GM19438 (cell line): ENCODE measurements around the gene PRKCZ.

Experiments
- ATAC-seq: cut with Tn5 transposase; IDR thresholded peaks from one replicate; pipeline ENCODE4 v1.9.1; 2021; ENCODE audit warnings: low read depth; ENCODE audit not compliant: unreplicated experiment

PRKCZ gene

GRCh38 chr1:2215329-2215728 lies 165.1 kb downstream of the PRKCZ start:
- no peak for ATAC-seq

- no peak for ATAC-seq
Measured at GRCh38 chr1:2215909-2216766, 165.9 kb downstream of the PRKCZ start.

DNA sequence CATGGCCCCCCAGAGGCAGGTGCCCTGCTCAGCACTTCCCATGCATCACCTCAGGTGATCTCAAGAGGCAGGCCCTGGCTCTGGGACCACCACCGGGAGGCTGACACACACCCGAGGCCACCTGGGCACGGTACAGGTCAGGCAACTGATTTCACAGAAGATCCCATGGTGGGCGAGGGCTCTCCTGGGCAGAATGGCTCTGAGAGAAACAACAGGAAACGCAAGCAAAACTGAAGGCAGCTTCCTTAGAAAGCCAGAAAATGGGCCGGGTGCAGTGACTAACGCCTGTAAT lies 166.5 kb downstream of the PRKCZ start:
- no peak for ATAC-seq

- no peak for ATAC-seq
Measured at GRCh38 chr1:2221271-2221670, 171.1 kb downstream of the PRKCZ start.

- ATAC-seq, result no peak
Measured at GRCh38 chr1:2224170-2224584, 174.0 kb downstream of the PRKCZ start.

- ATAC-seq, result no peak
Measured at GRCh38 chr1:2224631-2225428, 174.6 kb downstream of the PRKCZ start.

- no peak for ATAC-seq
Measured at GRCh38 chr1:2226525-2227345, 176.5 kb downstream of the PRKCZ start.

DNA sequence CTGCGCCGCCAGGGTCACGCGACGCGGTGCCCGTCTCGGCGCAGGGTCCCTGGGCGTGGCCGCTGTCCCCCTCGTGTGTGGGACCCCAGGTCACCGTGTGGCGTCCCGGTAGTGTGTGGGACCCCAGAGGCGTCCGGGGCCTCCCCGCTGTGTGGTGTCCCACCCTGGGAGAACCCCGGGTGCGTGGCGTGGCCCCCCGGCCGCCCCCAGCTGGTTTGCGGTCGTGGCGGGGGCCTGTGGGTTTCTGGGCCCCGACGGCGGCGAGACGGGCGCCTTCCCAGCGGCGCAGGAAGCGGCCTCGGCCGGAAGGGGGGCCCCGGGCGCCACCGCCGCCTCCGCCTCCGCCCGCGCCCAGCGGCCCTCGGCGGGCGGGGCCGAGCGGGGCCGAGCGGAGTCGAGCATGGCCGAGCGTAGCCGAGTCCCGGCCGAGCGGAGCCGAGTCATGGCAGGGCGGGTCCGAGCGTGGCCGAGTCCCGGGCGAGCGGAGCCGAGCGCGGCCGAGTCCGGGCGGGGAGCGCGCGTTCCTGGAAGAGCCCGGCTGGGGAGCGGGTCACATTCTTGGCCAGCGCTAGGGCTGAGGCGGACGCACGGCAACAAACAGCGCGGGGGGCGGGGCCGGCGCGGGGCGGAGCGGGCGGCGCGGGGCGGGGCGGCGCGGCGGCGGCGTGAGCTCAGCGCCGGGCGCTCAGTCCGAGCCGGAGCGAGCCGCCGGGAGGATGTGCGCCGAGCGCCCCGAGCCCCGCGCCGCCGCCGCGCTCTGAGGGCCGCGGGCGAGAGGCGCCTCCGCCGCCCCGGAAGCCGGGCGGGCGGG lies 177.3 kb downstream of the PRKCZ start:
- ATAC-seq, result peak; percentile 84

DNA sequence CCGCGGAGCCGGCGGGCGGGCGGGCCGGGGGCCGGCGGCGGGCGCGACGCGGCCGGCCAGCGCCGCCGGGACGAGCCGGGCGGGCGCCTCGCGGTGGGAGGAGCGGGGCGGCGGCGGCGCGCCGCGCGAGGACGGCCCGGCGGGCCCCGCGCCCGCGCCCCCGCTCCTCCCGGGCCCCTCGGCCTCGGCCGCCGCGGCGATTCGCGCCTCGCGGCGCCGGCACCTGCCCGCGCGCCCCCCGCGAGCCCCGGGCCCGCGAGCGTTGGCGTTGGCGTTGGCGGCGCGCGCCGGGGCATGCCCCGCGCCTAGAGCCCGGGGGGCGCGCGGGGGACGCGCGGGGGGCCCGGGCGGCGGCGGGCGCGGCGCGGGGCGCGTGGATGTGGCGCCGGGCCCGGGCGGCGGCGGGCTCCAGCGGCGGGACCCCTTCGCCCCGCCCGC lies 178.0 kb downstream of the PRKCZ start, which contains the start of gene SKI:
TSS of gene SKI (plus strand) at position 163 of the 438 bp plus-strand sequence. CDS start 448 bp downstream, outside the sequence.
- ATAC-seq, result no peak

- no peak for ATAC-seq
Measured at GRCh38 chr1:2228694-2229036, 178.5 kb downstream of the PRKCZ start.

- no peak for ATAC-seq
Measured at GRCh38 chr1:2229037-2229864, 179.0 kb downstream of the PRKCZ start.

GRCh38 chr1:2229911-2230731 lies 179.9 kb downstream of the PRKCZ start:
- no peak for ATAC-seq

- no peak for ATAC-seq
Measured at GRCh38 chr1:2230781-2231531, 180.7 kb downstream of the PRKCZ start.

GRCh38 chr1:2231532-2232254 lies 181.5 kb downstream of the PRKCZ start:
- no peak for ATAC-seq

GRCh38 chr1:2232255-2232915 lies 182.2 kb downstream of the PRKCZ start:
- ATAC-seq, result no peak

DNA sequence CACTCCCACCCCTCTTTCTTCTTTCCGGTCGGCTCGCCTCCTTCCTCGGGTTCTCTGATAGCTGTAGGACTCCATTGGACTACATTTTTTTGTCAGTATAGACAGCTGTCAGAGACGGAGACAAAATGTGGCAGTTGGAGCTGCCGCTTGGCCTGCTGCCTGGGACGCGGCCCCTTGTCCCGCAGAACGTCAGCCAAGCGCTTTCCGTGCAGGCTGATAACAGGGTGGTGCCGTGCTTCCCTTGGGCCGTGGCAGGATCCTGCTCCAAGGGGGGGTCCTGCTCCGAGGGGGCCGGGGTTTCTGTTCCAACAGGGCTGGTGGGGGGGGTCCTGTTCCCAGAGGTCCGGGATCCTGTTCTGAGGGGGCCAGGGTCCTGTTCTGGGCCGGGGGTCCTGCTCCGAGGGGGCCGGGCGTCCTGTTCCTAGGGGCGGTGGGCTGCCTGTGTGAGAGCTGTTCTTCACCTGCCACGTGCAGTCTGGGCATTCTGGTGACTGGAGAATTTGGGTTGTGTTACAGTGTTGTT lies 182.8 kb downstream of the PRKCZ start:
- no peak for ATAC-seq
